Liver (tissue), 9 donors: Measurements from ENCODE around the gene ARSK. TPM values are rescaled to one million over a fixed set of nuclear protein-coding genes. Genes with fewer than 3 reads are reported as not detected.

Source experiments
- DNase-seq: peaks from one replicate; pipeline ENCODE4 v3.0.0-alpha.2; 2017; ENCODE audit warnings: low spot score
- H3K27ac ChIP-seq, 2 donors: one replicate each; pipeline ENCODE4 v1.7.0; 2013; ENCODE audit warnings: inconsistent platforms in 2 of 2, low read length in 2 of 2, control low read depth in 1 of 2, low read depth in 1 of 2, mild to moderate bottlenecking in 1 of 2
- H3K27me3 ChIP-seq, 4 donors: one replicate each; pipeline versions ENCODE4 v1.6.1 to v1.7.0; 2013; ENCODE audit warnings: low read length in 3 of 4, inconsistent platforms in 1 of 4, mild to moderate bottlenecking in 1 of 4, moderate library complexity in 1 of 4; ENCODE audit not compliant: control insufficient read depth in 4 of 4, insufficient read depth in 4 of 4
- H3K36me3 ChIP-seq, 4 donors: one replicate each; pipeline versions ENCODE4 v1.6.1 to v1.7.0; 2013; ENCODE audit warnings: low read length in 3 of 4, mild to moderate bottlenecking in 3 of 4, low read depth in 1 of 4, moderate library complexity in 1 of 4; ENCODE audit not compliant: control insufficient read depth in 4 of 4, insufficient read depth in 3 of 4
- H3K4me1 ChIP-seq, 4 donors: one replicate each; pipeline versions ENCODE4 v1.6.1 to v1.7.0; 2013; ENCODE audit warnings: low read length in 3 of 4, mild to moderate bottlenecking in 3 of 4, moderate library complexity in 1 of 4; ENCODE audit not compliant: control insufficient read depth in 4 of 4, insufficient read depth in 4 of 4
- H3K4me3 ChIP-seq, 3 donors: one replicate each; pipeline versions ENCODE4 v1.6.1 to v1.7.0; 2013; ENCODE audit warnings: low read length in 3 of 3, control low read depth in 1 of 3, low read depth in 1 of 3, mild to moderate bottlenecking in 1 of 3
- H3K9ac ChIP-seq, 2 donors: one replicate each; pipeline ENCODE4 v1.7.0; 2013; ENCODE audit warnings: low read length in 2 of 2, mild to moderate bottlenecking in 2 of 2, moderate library complexity in 2 of 2, control low read depth in 1 of 2, low read depth in 1 of 2
- H3K9me3 ChIP-seq, 4 donors: one replicate each; pipeline versions ENCODE4 v1.6.1 to v1.7.0; 2013; ENCODE audit warnings: low read length in 3 of 4; ENCODE audit not compliant: control insufficient read depth in 4 of 4
- ATF3 ChIP-seq: IDR thresholded peaks from 2 replicates; pipeline ENCODE4 v1.6.1; 2016; ENCODE audit warnings: antibody characterized with exemption
- CTCF ChIP-seq: fragments of 150-350 bp; IDR thresholded peaks from 2 replicates; pipeline ENCODE4 v1.5.1; 2017; ENCODE audit warnings: improper control_type of control experiment, low read depth, low read length; ENCODE audit not compliant: missing input control
- EGR1 ChIP-seq, 2 donors: IDR thresholded peaks; 2 replicates each; pipeline ENCODE4 v1.6.1; 2016 to 2018; ENCODE audit warnings: antibody characterized with exemption in 2 of 2, low read depth in 2 of 2
- FOXA1 ChIP-seq: IDR thresholded peaks from 2 replicates; pipeline ENCODE4 v1.6.1; 2016; ENCODE audit warnings: antibody characterized with exemption
- FOXA2 ChIP-seq: IDR thresholded peaks from 2 replicates; pipeline ENCODE4 v1.6.1; 2016; ENCODE audit warnings: antibody characterized with exemption
- HNF4A ChIP-seq, 2 donors: conservative IDR thresholded peaks; 2 replicates each; pipeline ENCODE4 v1.6.1; 2016; ENCODE audit warnings: antibody characterized with exemption in 2 of 2, mild to moderate bottlenecking in 2 of 2
- HNF4G ChIP-seq: IDR thresholded peaks from 2 replicates; pipeline ENCODE4 v1.6.1; 2016; ENCODE audit warnings: antibody characterized with exemption
- JUND ChIP-seq, 2 donors: IDR thresholded peaks; 2 replicates each; pipeline ENCODE4 v1.6.1; 2016; ENCODE audit warnings: antibody characterized with exemption in 2 of 2
- MAX ChIP-seq: IDR thresholded peaks from 2 replicates; pipeline ENCODE4 v1.6.1; 2016; ENCODE audit warnings: antibody characterized with exemption
- NR2F2 ChIP-seq: IDR thresholded peaks from 2 replicates; pipeline ENCODE4 v1.6.1; 2016; ENCODE audit warnings: antibody characterized with exemption
- RAD21 ChIP-seq, 2 donors: IDR thresholded peaks; 2 replicates each; pipeline ENCODE4 v1.6.1; 2016; ENCODE audit warnings: antibody characterized with exemption in 2 of 2, mild to moderate bottlenecking in 2 of 2
- REST ChIP-seq: IDR thresholded peaks from 2 replicates; pipeline ENCODE4 v1.6.1; 2016; ENCODE audit warnings: antibody characterized with exemption, mild to moderate bottlenecking
- RXRA ChIP-seq, 2 donors: IDR thresholded peaks; 2 replicates each; pipeline ENCODE4 v1.6.1; 2017 to 2018; ENCODE audit warnings: antibody characterized with exemption in 2 of 2, mild to moderate bottlenecking in 1 of 2
- SP1 ChIP-seq: IDR thresholded peaks from 2 replicates; pipeline ENCODE4 v1.6.1; 2018; ENCODE audit warnings: antibody characterized with exemption, mild to moderate bottlenecking
- TAF1 ChIP-seq: conservative IDR thresholded peaks from 2 replicates; pipeline ENCODE4 v1.6.1; 2016; ENCODE audit warnings: antibody characterized with exemption, mild to moderate bottlenecking
- YY1 ChIP-seq: IDR thresholded peaks from 2 replicates; pipeline ENCODE4 v1.6.1; 2016; ENCODE audit warnings: antibody characterized with exemption, mild to moderate bottlenecking
- ZBTB33 ChIP-seq: IDR thresholded peaks from 2 replicates; pipeline ENCODE4 v1.6.1; 2016; ENCODE audit warnings: antibody characterized with exemption
- WGBS: extraction: QIAGEN DNeasy Blood & Tissue Kit; methylation state at CpG from one replicate; pipeline ENCODE4 v1.1.7; 2013; 5-methylcytosine and 5-hydroxymethylcytosine counted together
- polyA plus RNA-seq, 2 donors: library from polyadenylated mRNA; stranded (reverse) in 1 of 2; unstranded in 1 of 2; fragments of 200-250 nt in 1 of 2; fragments of >200 nt in 1 of 2; fragmentation: Nextera tagmentation in 1 of 2; extraction: Ambion mirVana in 1 of 2; gene quantifications; one replicate each; pipeline versions ENCODE4 v1.2.1 to v1.2.3, GENCODE V29; 2013 to 2015
- total RNA-seq, 2 donors: library from RNA; depleted of rRNA; stranded (reverse); fragments of >200 nt; gene quantifications; one replicate each; pipeline ENCODE4 v1.2.3, GENCODE V29; 2014
- donor health status: healthy.
- donor health status: healthy.
- donor health status: healthy.
- donor health status: healthy.
- donor health status: healthy.

ARSK gene
- total and polyA plus RNA-seq, 4 donors, result 2.4 to 6.8 (median 3.3) TPM

GRCh38 chr5:95633671-95634070 is 78.8 kb downstream of the ARSK start:
- Histone ChIP-seq H3K9ac (no peak overlapping the region), H3K4me3 (no peak overlapping the region), H3K4me1 (no peaks in the 10 kb centered on the region), H3K27me3 (no peaks in the 10 kb centered on the region), H3K36me3 (no peaks in the 10 kb centered on the region), H3K9me3 (no peaks in the 10 kb centered on the region), H3K27ac (no peak overlapping the region)
- no peak for DNase-seq
- WGBS, result 97% methylated on average over 3 of the region's 3 CpGs
- TF ChIP-seq ATF3 (no peak), RAD21 (IDR thresholded peaks at IDR 0.05) (no peak), NR2F2 (no peak), HNF4A (conservative IDR thresholded peaks at IDR 0.05) (no peak), MAX (no peak), HNF4G (no peak), FOXA1 (no peak), REST (no peak), ZBTB33 (no peak), RXRA (IDR thresholded peaks at IDR 0.05) (no peak), TAF1 (no peak), JUND (IDR thresholded peaks at IDR 0.05) (no peak), SP1 (no peak), YY1 (no peak), CTCF (no peak), FOXA2 (no peak), EGR1 (IDR thresholded peaks at IDR 0.05; ENCODE audit: low read depth in 2 of 2) (no peak)

- TF ChIP-seq EGR1 (IDR thresholded peaks at IDR 0.05; ENCODE audit: low read depth in 2 of 2), result no peak
- no peak for TF ChIP-seq FOXA2
- no peak for TF ChIP-seq NR2F2
- DNase-seq, result no peak
- Histone ChIP-seq H3K27ac (no peak overlapping the region), H3K9me3 (no peaks in the 10 kb centered on the region), H3K4me3 (no peak overlapping the region), H3K27me3 (no peaks in the 10 kb centered on the region), H3K36me3 (no peaks in the 10 kb centered on the region), H3K4me1 (no peaks in the 10 kb centered on the region), H3K9ac (no peak overlapping the region)
- 97% methylated on average over 3 of the region's 3 CpGs for WGBS
These were observed 79.2 kb downstream of the ARSK start for GRCh38 chr5:95634081-95634480.
